Neural crest cell (in vitro differentiated cells): ENCODE results near the gene CRK. TPM values are rescaled to one million over a fixed set of nuclear protein-coding genes. Genes with fewer than 3 reads are reported as not detected.
"Not testable (repeated sequence)": the region's sequence is repeated elsewhere in the genome, so short reads cannot be mapped to it uniquely, and the experiment has no call there.

Source experiments
- DNase-seq: peaks from one replicate; pipeline ENCODE4 v3.0.0; 2021; ENCODE audit warnings: low read depth, mixed read lengths, low spot score
- H3K27ac Mint-ChIP-seq: one replicate; pipeline ENCODE4 v1.8.0; 2021; ENCODE audit warnings: mild to moderate bottlenecking, mixed read lengths; ENCODE audit not compliant: unreplicated experiment
- H3K27me3 Mint-ChIP-seq: 2 replicates; pipeline ENCODE4 v1.8.0; 2021; ENCODE audit warnings: low read depth, mild to moderate bottlenecking, mixed read lengths
- H3K36me3 Mint-ChIP-seq: 2 replicates; pipeline ENCODE4 v1.8.0; 2021; ENCODE audit warnings: low read depth, mild to moderate bottlenecking, mixed read lengths
- H3K4me1 Mint-ChIP-seq: 2 replicates; pipeline ENCODE4 v1.8.0; 2021; ENCODE audit warnings: mixed read lengths
- H3K4me3 Mint-ChIP-seq: one replicate; pipeline ENCODE4 v1.8.0; 2021; ENCODE audit warnings: mild to moderate bottlenecking, mixed read lengths
- H3K9me3 Mint-ChIP-seq: 2 replicates; pipeline ENCODE4 v1.8.0; 2021; ENCODE audit warnings: mixed read lengths
- total RNA-seq: library from RNA; stranded (reverse); gene quantifications from 2 replicates; pipeline ENCODE4 v1.2.1, GENCODE V29; 2021
- TF ChIP-seq, protein P1 (sequence below): fragments of 200-600 bp; sonication (generic); conservative IDR thresholded peaks from 2 replicates; pipeline ENCODE4 v1.5.0; 2021; ENCODE audit warnings: antibody characterized with exemption, mild to moderate bottlenecking

CRK gene
- total RNA-seq, 1 donor from 2014 or later, result 58.5 TPM

DNA sequence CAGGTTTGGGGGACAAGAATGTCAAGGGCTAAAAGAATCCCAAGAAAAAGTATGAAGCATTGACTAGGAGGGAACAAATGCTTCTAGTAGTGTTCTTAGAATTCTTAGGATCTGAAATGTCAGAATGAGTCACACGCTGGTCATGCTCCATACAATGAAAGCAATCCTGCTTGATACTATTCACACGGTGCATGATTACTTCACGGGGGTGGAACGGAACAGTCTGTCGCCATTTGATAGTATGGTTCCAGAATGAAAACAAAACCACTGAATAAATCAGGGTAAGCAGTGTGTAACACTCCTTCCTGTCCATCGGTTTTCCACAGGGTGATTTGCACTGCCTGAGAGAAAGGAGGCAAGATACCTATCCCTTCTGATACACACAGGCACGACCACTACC lies 33.1 kb downstream of the CRK start:
- Mint-ChIP-seq H3K9me3 (no peaks in the 10 kb centered on the region), H3K27me3 (no peaks in the 10 kb centered on the region), H3K4me1 (peaks cover 13% of the 10 kb centered on the region), H3K36me3 (peaks cover 10% of the 10 kb centered on the region), H3K27ac (no peak overlapping the region), H3K4me3 (no peak overlapping the region)
- TF ChIP-seq, protein P1, sequence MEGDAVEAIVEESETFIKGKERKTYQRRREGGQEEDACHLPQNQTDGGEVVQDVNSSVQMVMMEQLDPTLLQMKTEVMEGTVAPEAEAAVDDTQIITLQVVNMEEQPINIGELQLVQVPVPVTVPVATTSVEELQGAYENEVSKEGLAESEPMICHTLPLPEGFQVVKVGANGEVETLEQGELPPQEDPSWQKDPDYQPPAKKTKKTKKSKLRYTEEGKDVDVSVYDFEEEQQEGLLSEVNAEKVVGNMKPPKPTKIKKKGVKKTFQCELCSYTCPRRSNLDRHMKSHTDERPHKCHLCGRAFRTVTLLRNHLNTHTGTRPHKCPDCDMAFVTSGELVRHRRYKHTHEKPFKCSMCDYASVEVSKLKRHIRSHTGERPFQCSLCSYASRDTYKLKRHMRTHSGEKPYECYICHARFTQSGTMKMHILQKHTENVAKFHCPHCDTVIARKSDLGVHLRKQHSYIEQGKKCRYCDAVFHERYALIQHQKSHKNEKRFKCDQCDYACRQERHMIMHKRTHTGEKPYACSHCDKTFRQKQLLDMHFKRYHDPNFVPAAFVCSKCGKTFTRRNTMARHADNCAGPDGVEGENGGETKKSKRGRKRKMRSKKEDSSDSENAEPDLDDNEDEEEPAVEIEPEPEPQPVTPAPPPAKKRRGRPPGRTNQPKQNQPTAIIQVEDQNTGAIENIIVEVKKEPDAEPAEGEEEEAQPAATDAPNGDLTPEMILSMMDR, result no peak
- DNase-seq, result no peak

DNA sequence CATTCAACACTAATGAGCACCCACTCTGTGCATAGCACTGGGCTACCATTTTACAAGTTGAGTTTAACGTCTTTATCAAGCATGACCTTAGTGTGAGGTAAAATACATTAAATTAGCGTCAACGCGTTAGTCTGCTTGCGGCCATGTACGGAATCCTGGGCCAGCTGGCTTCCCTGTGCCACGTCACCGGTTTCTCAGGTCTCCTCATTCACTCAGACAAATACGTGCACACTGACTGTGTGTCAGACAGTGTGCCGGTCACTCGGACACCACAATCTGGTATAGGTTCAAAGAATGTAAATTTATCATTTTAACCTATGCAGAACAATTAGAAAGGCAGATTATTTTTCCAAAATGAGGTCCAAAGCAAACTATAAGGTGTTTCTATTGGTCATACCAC lies 34.6 kb downstream of the CRK start:
- Mint-ChIP-seq H3K4me1 (peaks cover 13% of the 10 kb centered on the region), H3K27ac (no peak overlapping the region), H3K27me3 (no peaks in the 10 kb centered on the region), H3K36me3 (peaks cover 10% of the 10 kb centered on the region), H3K9me3 (no peaks in the 10 kb centered on the region), H3K4me3 (no peak overlapping the region)
- TF ChIP-seq, protein P1, result no peak
- DNase-seq, result no peak

DNA sequence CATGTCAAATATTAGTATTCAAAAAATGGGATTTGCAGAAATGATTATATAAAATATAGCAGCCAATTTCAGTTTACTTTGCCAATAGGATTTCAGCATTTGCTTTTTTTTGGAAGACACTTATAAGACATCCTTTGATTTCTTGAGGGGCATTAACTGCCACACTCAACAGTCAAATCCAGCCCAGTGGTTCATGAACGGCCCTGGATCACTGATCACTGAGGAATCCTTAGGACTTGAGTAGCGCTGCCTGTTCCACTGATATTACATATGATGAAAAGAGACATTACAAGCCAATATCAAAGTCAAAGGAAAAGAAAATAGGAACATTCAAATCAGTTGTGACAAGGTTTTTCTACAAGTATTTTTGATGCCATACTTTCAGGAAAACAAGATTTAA lies 35.1 kb downstream of the CRK start:
- TF ChIP-seq, protein P1, result no peak
- Mint-ChIP-seq H3K27ac (no peak overlapping the region), H3K9me3 (no peaks in the 10 kb centered on the region), H3K36me3 (peaks cover 8% of the 10 kb centered on the region), H3K4me3 (no peak overlapping the region), H3K4me1 (peaks cover 13% of the 10 kb centered on the region), H3K27me3 (no peaks in the 10 kb centered on the region)
- DNase-seq, result no peak

DNA sequence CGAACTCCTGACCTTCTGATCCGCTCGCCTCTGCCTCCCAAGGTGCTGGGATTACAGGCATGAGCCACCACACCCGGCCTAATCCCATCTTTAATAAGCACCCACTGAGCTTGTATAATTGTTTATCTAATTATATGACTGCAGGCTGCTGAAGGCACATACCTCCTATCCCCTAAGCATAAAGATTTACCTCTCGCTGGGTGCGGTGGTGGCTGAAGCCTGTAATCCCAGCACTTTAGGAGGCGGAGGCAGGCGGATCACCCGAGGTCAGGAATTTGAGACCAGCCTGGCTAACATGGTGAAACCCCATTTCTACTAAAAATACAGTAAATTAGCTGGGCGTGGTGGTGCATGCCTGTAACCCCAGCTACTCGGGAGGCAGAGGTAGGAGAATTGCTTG lies 35.9 kb downstream of the CRK start:
- DNase-seq, result no peak
- H3K4me1 Mint-ChIP-seq, result peaks cover 13% of the 10 kb centered on the region

DNA sequence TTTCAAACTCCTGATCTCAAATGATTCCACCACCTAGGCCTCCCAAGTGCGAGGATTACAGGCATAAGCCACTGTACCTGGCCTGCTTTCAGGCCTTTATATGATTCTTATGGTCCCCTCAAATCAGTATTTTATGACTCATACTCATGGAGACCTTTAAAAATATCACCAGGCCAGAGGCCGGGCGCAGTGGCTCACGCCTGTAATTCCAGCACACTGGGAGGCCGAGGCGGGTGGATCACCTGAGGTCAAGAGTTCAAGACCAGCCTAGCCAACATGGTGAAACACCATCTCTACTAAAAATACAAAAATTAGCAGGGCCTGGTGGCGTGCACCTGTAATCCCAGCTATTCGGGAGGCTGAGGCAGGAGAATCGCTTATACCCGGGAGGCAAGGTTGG lies 37.6 kb downstream of the CRK start:
- H3K4me1 Mint-ChIP-seq, H3K4me3 Mint-ChIP-seq, DNase-seq, H3K9me3 Mint-ChIP-seq, H3K27ac Mint-ChIP-seq, H3K36me3 Mint-ChIP-seq, H3K27me3 Mint-ChIP-seq: not testable (repeated sequence)

More for the DNA sequence above, 35.9 kb downstream of the CRK start:
- no peak overlapping the region for H3K27ac Mint-ChIP-seq
- peaks cover 3% of the 10 kb centered on the region for H3K36me3 Mint-ChIP-seq
- H3K9me3 Mint-ChIP-seq, result no peaks in the 10 kb centered on the region
- H3K27me3 Mint-ChIP-seq, result no peaks in the 10 kb centered on the region
- H3K4me3 Mint-ChIP-seq, result no peak overlapping the region
- TF ChIP-seq, protein P1, result no peak

DNA sequence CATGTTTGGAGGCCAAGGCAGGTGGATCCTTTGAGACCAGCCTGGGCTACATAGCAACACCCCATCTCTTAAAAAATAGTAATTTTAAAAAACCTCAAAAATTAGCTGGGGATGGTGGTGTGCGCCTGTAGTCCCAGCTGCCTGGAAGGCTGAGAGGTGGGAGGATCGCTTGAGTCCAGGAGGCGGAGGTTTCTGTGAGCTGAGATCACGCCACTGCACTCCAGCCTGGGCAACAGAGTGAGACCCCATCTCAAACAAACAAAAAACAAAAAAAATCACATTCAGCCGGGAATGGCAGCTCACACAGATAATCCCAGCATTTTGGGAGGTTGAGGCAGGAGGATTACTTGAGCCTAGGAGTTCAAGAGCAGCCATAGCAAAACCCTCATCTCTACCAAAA lies 39.6 kb downstream of the CRK start:
- Mint-ChIP-seq H3K36me3 (no peaks in the 10 kb centered on the region), H3K9me3 (no peaks in the 10 kb centered on the region), H3K27ac (no peak overlapping the region), H3K4me3 (no peak overlapping the region), H3K4me1 (no peaks in the 10 kb centered on the region), H3K27me3 (no peaks in the 10 kb centered on the region)
- TF ChIP-seq, protein P1, result no peak
- no peak for DNase-seq
